Esophagus muscularis mucosa (tissue), 4 donors: ENCODE measurements around the gene ERAS. TPM values are rescaled to one million over a fixed set of nuclear protein-coding genes. Genes with fewer than 3 reads are reported as not detected.

Experiments used
- DNase-seq: peaks from one replicate; pipeline ENCODE4 v3.0.0-alpha.2; 2017; ENCODE audit errors: extremely low spot score
- H3K27ac ChIP-seq, 4 donors: fragments of 200-600 bp; sonication (generic); replicated peaks in 1 of 4; 1 replicate in 3 of 4; 2 replicates in 1 of 4; pipeline ENCODE4 v1.5.1; 2016 to 2019; ENCODE audit warnings: mild to moderate bottlenecking in 1 of 4
- H3K27me3 ChIP-seq, 4 donors: fragments of 200-600 bp; sonication (generic); one replicate each; pipeline versions ENCODE4 v1.5.1 to v1.6.0; 2016 to 2019
- H3K36me3 ChIP-seq, 4 donors: fragments of 200-600 bp; sonication (generic); one replicate each; pipeline ENCODE4 v1.5.1; 2016 to 2019
- H3K4me1 ChIP-seq, 4 donors: fragments of 200-600 bp; sonication (generic); one replicate each; pipeline ENCODE4 v1.5.1; 2016 to 2019
- H3K4me3 ChIP-seq, 4 donors: fragments of 200-600 bp; sonication (generic); 1 replicate in 2 of 4; 2 replicates in 2 of 4; pipeline ENCODE4 v1.5.1; 2016 to 2019; ENCODE audit warnings: mild to moderate bottlenecking in 4 of 4, moderate library complexity in 1 of 4
- H3K9me3 ChIP-seq, 4 donors: fragments of 200-600 bp; sonication (generic); 1 replicate in 3 of 4; 2 replicates in 1 of 4; pipeline ENCODE4 v1.5.1; 2016 to 2019
- CTCF ChIP-seq, 3 experiments: fragments of 200-600 bp in 2 of 3; fragments of 450-650 bp in 1 of 3; sonication (generic) in 2 of 3; IDR thresholded peaks; one replicate each; pipeline ENCODE4 v1.5.1; 2017 to 2019; ENCODE audit warnings: antibody characterized with exemption in 3 of 3, mild to moderate bottlenecking in 2 of 3, moderate library complexity in 1 of 3
- EP300 ChIP-seq: sonication (generic); formaldehyde crosslinking; IDR thresholded peaks from one replicate; pipeline ENCODE4 v1.6.1; 2017; ENCODE audit warnings: antibody characterized with exemption
- POLR2A ChIP-seq: fragments of 450-650 bp; IDR thresholded peaks from one replicate; pipeline ENCODE4 v1.6.1; 2017; ENCODE audit warnings: antibody characterized with exemption, moderate library complexity, mild to moderate bottlenecking, low read depth
- POLR2AphosphoS5 ChIP-seq, 2 donors: sonication (generic); formaldehyde crosslinking; IDR thresholded peaks; one replicate each; pipeline ENCODE4 v1.6.1; 2017; ENCODE audit warnings: antibody characterized with exemption in 2 of 2
- WGBS: methylation state at CpG from one replicate; pipeline ENCODE4 v1.1.5; 2018; 5-methylcytosine and 5-hydroxymethylcytosine counted together
- intact Hi-C: fragments of 100-400 bp; cut with DNase I; formaldehyde crosslinking; loops from one replicate; pipeline ENCODE4 v1.15.1; 2023
- total RNA-seq, 4 donors: library from RNA; depleted of rRNA; stranded (reverse); fragments of >200 nt; gene quantifications; one replicate each; pipeline versions ENCODE4 v1.1.0 to v1.2.1, GENCODE V29; 2016

Gene ERAS
- total RNA-seq, 4 donors from 2014 or later = not detected

- intact Hi-C loops = loop anchor here (10.0 kb wide), 1 partner anchor 150 kb away; no protein-coding TSS in a partner anchor
- H3K27ac ChIP-seq = no peak overlapping the region
- peaks cover 0 to 7% (median 0%) of the 10 kb centered on the region in 4 donors for H3K27me3 ChIP-seq
- H3K9me3 ChIP-seq = no peaks in the 10 kb centered on the region
- H3K4me3 ChIP-seq = no peak overlapping the region
- no peak for DNase-seq
- TF ChIP-seq CTCF (IDR thresholded peaks at IDR 0.05) (no peak), EP300 (no peak), POLR2AphosphoS5 (IDR thresholded peaks at IDR 0.05) (no peak), POLR2A (no peak)
- H3K36me3 ChIP-seq = no peaks in the 10 kb centered on the region
- WGBS = 58% methylated on average over 8 of the region's 8 CpGs
- H3K4me1 ChIP-seq = no peaks in the 10 kb centered on the region
Observed at GRCh38 chrX:48794911-48795515, 31.3 kb upstream of the ERAS start.

GRCh38 chrX:48798318-48798717 is 28.0 kb upstream of the ERAS start:
- Histone ChIP-seq H3K36me3 (no peaks in the 10 kb centered on the region), H3K27me3 (peaks cover 0 to 7% (median 0%) of the 10 kb centered on the region in 4 donors), H3K4me1 (peaks cover 6 to 15% (median 10%) of the 10 kb centered on the region in 4 donors), H3K27ac (no peak overlapping the region), H3K4me3 (no peak overlapping the region), H3K9me3 (no peaks in the 10 kb centered on the region)
- WGBS = 74% methylated on average over 2 of the region's 2 CpGs
- intact Hi-C loops = loop anchor here (10.0 kb wide), 1 partner anchor 154 kb away; no protein-coding TSS in a partner anchor
- TF ChIP-seq POLR2AphosphoS5 (IDR thresholded peaks at IDR 0.05) (no peak), CTCF (IDR thresholded peaks at IDR 0.05) (no peak), EP300 (no peak), POLR2A (no peak)
- DNase-seq = no peak

- Histone ChIP-seq H3K27me3 (peaks cover 0 to under 1% (median 0%) of the 10 kb centered on the region in 4 donors), H3K9me3 (no peaks in the 10 kb centered on the region), H3K4me1 (peaks cover 6 to 16% (median 10%) of the 10 kb centered on the region in 4 donors), H3K36me3 (peaks cover 0 to 13% (median 8%) of the 10 kb centered on the region in 4 donors), H3K27ac (peak overlapping the region; percentile 89 to 93 (median 90)), H3K4me3 (peak overlapping the region; percentile 58 to 77 (median 62))
- DNase-seq = no peak
- TF ChIP-seq POLR2A (no peak), POLR2AphosphoS5 (IDR thresholded peaks at IDR 0.05) (no peak), CTCF (IDR thresholded peaks at IDR 0.05) (no peak), EP300 (no peak)
- WGBS = 61% methylated on average over 17 of the region's 17 CpGs
- intact Hi-C loops = loop anchor here (5.0 kb wide), 1 partner anchor 92 kb away; no protein-coding TSS in a partner anchor
Observed at GRCh38 chrX:48800574-48801279, 25.6 kb upstream of the ERAS start.

- Histone ChIP-seq H3K36me3 (peaks cover 0 to 20% (median 9%) of the 10 kb centered on the region in 4 donors), H3K9me3 (no peaks in the 10 kb centered on the region), H3K27me3 (no peaks in the 10 kb centered on the region), H3K4me1 (peaks cover 6 to 16% (median 10%) of the 10 kb centered on the region in 4 donors), H3K27ac (peak within 1 kb of the TSS; percentile 91 to 94 (median 94)), H3K4me3 (peak within 1 kb of the TSS; percentile 58 to 77 (median 62))
- WGBS = 37% methylated on average over 85 of the region's 89 CpGs
- TF ChIP-seq EP300 (peak; percentile 26), POLR2AphosphoS5 (IDR thresholded peaks at IDR 0.05) (peak; percentile 68 to 76), POLR2A (no peak), CTCF (IDR thresholded peaks at IDR 0.05) (no peak)
- peak; percentile 99 for DNase-seq
- intact Hi-C loops = loop anchor here (2.0 to 5.0 kb wide), 2 partner anchors 65 to 91 kb away; no protein-coding TSS in a partner anchor
Observed at GRCh38 chrX:48801280-48802088, 24.8 kb upstream of the ERAS start, which contains the start of gene HDAC6. TSS of gene HDAC6 (plus strand) at chrX:48802067. CDS start at chrX:48802693, 626 bp downstream.
